Measurements from ENCODE around the gene MME.

MME gene

DNA sequence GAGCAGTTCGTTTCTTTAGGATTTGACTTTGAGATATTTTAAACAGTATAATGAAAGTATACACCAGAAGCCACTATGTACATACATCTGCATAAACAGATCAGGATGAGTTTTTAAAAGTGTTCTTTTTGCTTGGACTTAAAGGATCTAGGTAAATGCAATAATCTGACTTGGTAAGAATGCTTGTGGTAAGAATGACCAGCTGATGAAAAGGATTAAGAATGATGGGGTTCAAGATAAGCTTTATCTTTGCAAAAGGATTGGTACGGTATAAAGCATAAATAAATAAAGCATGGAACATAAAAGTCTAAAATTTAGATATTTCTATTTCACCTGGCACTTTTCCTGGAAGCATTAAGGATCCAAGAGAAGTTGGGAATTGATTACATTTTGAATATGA lies 9.8 kb upstream of the MME start:
- H3K4me3 Mint-ChIP-seq: no peak overlapping the region
- no peaks in the 10 kb centered on the region for H3K36me3 Mint-ChIP-seq (ENCODE audit: low read depth)
- no peaks in the 10 kb centered on the region for H3K4me1 Mint-ChIP-seq (ENCODE audit: low read depth)
- H3K27ac Mint-ChIP-seq: no peak overlapping the region
- no peaks in the 10 kb centered on the region for H3K9me3 Mint-ChIP-seq
- no peaks in the 10 kb centered on the region for H3K27me3 Mint-ChIP-seq (ENCODE audit: low read depth)

DNA sequence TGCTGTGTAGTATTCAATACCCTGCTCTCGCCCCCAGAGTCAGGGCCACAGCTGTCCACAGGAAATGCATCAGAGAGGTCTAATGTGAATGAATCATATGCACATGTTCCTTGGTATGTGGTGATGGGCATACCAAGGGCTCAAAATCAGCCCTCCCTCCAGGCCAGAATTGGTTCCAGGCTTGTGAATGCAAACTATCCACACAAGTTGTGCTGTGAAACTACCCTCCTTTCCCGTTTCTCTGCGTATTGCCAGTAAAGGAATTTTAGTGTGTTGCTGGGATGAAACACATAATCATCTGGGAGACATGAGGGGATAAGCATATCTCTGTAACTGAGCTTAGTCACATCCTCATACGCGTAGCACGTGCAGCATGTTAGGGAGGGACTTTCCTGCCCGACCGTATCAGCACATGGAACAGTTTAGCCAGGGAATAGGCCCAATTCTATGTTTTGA lies 9.2 kb upstream of the MME start:
- no peaks in the 10 kb centered on the region for H3K36me3 Mint-ChIP-seq (ENCODE audit: low read depth)
- H3K9me3 Mint-ChIP-seq: no peaks in the 10 kb centered on the region
- no peak overlapping the region for H3K27ac Mint-ChIP-seq
- H3K4me1 Mint-ChIP-seq (ENCODE audit: low read depth): no peaks in the 10 kb centered on the region
- no peak overlapping the region for H3K4me3 Mint-ChIP-seq
- no peaks in the 10 kb centered on the region for H3K27me3 Mint-ChIP-seq (ENCODE audit: low read depth)

DNA sequence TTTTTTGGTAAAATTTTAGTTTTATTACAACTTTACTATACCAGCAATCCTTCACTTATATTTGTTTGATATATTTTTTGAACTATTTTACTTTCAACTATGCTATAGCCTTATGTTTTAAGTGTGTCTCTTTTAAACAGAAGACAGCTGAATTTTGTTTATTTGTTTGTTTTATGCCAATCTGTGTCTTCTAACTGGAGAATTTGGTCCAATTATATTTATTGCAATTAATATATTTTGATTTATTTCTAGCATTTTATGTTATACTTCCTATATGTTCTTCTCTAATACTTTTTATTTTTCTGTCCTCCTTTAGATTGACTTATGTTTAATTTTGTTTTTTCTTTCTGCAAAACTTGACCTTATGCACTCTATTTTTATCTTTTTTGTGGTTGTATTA lies 4.9 kb upstream of the MME start:
- no peaks in the 10 kb centered on the region for H3K9me3 Mint-ChIP-seq
- H3K27ac Mint-ChIP-seq: no peak overlapping the region
- no peaks in the 10 kb centered on the region for H3K36me3 Mint-ChIP-seq (ENCODE audit: low read depth)
- peaks cover 26% of the 10 kb centered on the region for H3K27me3 Mint-ChIP-seq (ENCODE audit: low read depth)
- H3K4me3 Mint-ChIP-seq: no peak overlapping the region
- H3K4me1 Mint-ChIP-seq (ENCODE audit: low read depth): peaks cover 3% of the 10 kb centered on the region

DNA sequence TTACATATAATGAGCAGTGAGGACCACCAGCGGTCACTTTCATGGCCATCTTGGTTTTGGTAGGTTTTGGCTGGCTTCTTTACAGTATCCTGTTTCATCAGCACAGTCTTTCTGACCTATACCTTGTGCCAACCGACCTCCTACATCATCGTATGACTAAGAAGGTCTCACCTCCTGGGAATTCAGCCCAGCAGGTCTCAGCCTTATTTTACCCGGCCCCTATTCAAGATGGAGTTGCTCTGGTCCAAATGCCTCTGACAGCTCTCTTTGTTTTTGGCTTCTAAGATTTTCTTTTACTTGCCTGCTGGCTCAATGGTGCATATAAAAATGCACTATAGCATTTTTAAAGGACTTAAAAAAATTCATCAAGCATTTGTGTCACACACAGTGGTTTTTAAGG lies 3.2 kb upstream of the MME start:
- H3K4me1 Mint-ChIP-seq (ENCODE audit: low read depth): peaks cover 7% of the 10 kb centered on the region
- H3K4me3 Mint-ChIP-seq: no peak overlapping the region
- H3K27ac Mint-ChIP-seq: no peak overlapping the region
- peaks cover 42% of the 10 kb centered on the region for H3K27me3 Mint-ChIP-seq (ENCODE audit: low read depth)
- H3K9me3 Mint-ChIP-seq: no peaks in the 10 kb centered on the region
- H3K36me3 Mint-ChIP-seq (ENCODE audit: low read depth): no peaks in the 10 kb centered on the region

DNA sequence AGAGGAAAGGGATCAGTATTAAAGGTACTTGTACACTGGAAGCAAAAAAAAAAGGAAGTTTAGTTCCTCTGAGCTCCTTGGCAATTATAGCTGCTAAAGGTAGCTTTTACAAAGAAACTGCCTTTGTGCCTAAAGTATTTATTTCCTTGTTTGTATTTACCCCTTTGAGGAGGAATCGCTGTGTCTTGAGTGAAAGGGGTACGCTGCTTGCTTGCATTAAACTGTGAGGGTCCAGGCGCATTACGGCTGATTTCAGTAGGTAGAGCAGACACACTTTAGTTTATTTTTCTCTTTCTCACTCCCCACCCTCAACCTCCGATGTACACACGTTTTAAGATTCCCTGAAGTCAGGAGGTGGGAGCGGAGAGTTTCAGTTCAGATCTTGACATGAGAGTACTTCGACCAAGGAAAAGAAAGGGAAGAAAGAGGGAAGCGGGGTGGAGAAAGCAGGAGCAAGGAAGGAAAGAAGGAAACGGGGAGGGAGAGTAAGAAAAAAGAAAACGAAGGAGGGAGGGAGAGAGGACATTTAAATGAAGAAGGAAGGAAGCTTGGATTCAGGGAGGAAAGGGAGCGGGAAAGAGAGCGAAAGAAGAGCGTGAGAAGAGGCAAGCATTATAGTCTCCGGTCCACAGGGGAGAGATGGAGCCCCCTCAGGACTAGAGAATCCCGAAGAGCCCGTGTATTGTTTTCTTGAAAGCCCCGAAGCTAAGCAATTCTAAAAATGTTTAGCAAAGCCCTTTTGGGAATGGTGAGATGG lies 1.2 kb upstream of the MME start:
- Mint-ChIP-seq H3K4me1 (ENCODE audit: low read depth) (peaks cover 7% of the 10 kb centered on the region), H3K36me3 (ENCODE audit: low read depth) (no peaks in the 10 kb centered on the region), H3K4me3 (no peak overlapping the region), H3K27ac (no peak overlapping the region), H3K27me3 (ENCODE audit: low read depth) (peaks cover 52% of the 10 kb centered on the region), H3K9me3 (no peaks in the 10 kb centered on the region)

DNA sequence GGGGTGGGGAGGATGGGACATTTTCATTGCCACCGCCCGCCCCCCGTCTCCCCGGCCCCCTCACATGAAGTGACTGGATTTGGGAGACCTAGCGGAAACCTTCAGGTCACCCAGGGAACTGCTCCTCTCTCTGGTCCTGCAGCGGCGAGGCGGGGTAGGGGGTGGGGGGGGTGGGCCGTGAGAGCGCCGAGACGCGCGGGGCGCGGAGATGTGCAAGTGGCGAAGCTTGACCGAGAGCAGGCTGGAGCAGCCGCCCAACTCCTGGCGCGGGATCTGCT lies 712 bp upstream of the MME start:
- Mint-ChIP-seq H3K36me3 (ENCODE audit: low read depth) (no peaks in the 10 kb centered on the region), H3K9me3 (no peaks in the 10 kb centered on the region), H3K27ac (no peak overlapping the region), H3K27me3 (ENCODE audit: low read depth) (peaks cover 52% of the 10 kb centered on the region), H3K4me3 (no peak overlapping the region), H3K4me1 (ENCODE audit: low read depth) (peaks cover 7% of the 10 kb centered on the region)

DNA sequence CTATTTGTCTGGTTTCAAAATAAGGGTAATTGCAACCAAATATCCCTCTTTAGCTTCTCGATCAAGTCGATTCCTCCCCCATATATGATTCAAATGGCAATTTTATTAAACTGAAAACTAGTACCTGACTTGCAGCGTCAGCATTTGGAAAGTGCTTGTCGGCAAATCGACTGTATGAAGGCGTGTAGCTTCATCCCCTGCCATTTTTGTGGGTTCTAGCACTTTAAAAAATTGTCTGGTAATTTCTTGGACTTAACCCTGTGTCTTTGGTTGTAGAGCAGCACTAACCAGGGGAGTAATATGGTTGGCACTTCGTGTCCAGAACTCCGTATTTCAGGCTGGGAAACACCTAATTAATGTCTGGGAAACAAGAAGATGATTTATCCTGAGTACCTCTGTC lies 573 bp downstream of the MME start:
- Mint-ChIP-seq H3K9me3 (no peaks in the 10 kb centered on the region), H3K4me1 (ENCODE audit: low read depth) (peaks cover 7% of the 10 kb centered on the region), H3K4me3 (no peak overlapping the region), H3K27me3 (ENCODE audit: low read depth) (peaks cover 52% of the 10 kb centered on the region), H3K36me3 (ENCODE audit: low read depth) (no peaks in the 10 kb centered on the region), H3K27ac (no peak overlapping the region)

DNA sequence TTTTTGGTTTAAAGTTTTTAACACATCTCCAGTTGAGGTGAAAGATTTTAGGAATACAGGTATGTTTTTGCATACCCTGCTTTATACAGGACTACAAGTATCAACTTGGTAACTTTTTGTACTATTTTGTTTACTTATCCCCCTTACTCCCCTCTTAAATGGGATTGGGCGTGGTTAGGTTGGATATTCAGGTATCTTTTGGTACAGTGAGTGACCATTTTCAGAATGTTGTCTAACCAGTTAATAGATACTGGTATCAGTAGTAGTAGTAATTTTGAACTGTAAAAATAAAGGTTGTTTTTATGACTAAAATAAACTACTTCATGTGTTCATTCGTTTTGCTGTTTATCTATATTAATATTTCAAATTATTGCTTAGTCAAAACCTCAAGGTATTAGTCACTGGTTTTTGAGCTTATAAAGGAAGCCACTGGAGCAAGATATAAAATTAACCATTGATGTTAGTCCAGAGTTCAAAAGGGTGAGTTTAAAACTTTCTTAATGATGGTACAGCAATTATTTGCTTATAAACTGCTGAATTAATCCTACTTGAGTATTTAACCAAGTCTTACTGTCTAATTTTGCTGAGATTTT lies 3.3 kb downstream of the MME start:
- H3K4me1 Mint-ChIP-seq (ENCODE audit: low read depth): peaks cover 7% of the 10 kb centered on the region
- H3K36me3 Mint-ChIP-seq (ENCODE audit: low read depth): no peaks in the 10 kb centered on the region
- peaks cover 39% of the 10 kb centered on the region for H3K27me3 Mint-ChIP-seq (ENCODE audit: low read depth)
- no peak overlapping the region for H3K27ac Mint-ChIP-seq
- no peak overlapping the region for H3K4me3 Mint-ChIP-seq
- H3K9me3 Mint-ChIP-seq: no peaks in the 10 kb centered on the region

DNA sequence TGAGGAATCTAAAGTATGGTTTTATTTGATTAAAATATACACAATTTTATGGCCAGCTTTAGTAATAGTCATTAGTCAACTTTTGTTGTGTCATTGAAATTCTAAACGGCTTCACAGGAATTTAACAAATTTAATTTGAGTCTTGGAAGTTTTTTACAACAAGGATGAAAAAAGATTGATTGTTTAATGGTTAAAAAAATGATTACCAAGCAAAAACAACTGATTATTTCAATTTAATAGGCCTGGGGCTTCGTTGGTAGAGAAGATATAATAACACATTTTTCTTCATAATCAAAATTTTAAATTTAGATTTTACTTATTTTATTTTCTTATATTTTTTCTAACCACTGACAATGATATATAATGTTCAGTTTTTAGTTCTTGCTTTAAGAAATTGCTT lies 4.4 kb downstream of the MME start:
- no peak overlapping the region for H3K4me3 Mint-ChIP-seq
- peaks cover 4% of the 10 kb centered on the region for H3K4me1 Mint-ChIP-seq (ENCODE audit: low read depth)

DNA sequence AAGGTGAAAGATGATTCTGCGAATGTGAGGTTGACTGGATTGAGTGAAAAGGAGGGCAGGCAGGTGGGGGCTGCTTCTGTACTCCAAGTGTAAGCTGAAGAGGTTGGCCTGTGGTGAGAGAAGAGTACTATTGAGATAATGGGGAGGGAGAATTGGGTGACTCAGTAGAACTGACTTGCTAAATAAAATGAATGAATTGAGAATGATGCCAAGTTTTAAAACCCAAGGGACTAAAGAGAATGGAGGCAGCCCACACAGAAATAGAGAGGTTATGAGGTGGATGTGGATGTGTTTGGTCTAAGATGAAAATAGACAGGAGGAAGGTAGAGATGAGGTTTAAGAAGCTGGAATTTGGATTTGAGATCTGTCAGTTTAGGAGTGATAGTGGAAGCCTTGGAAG lies 5.9 kb downstream of the MME start:
- no peaks in the 10 kb centered on the region for H3K9me3 Mint-ChIP-seq
- peaks cover 17% of the 10 kb centered on the region for H3K27me3 Mint-ChIP-seq (ENCODE audit: low read depth)
- H3K36me3 Mint-ChIP-seq (ENCODE audit: low read depth): no peaks in the 10 kb centered on the region
- H3K4me3 Mint-ChIP-seq: no peak overlapping the region
- H3K27ac Mint-ChIP-seq: no peak overlapping the region
- H3K4me1 Mint-ChIP-seq (ENCODE audit: low read depth): no peaks in the 10 kb centered on the region

More for the DNA sequence above, 4.4 kb downstream of the MME start:
- H3K36me3 Mint-ChIP-seq (ENCODE audit: low read depth): no peaks in the 10 kb centered on the region
- no peaks in the 10 kb centered on the region for H3K9me3 Mint-ChIP-seq
- no peak overlapping the region for H3K27ac Mint-ChIP-seq
- H3K27me3 Mint-ChIP-seq (ENCODE audit: low read depth): peaks cover 30% of the 10 kb centered on the region

DNA sequence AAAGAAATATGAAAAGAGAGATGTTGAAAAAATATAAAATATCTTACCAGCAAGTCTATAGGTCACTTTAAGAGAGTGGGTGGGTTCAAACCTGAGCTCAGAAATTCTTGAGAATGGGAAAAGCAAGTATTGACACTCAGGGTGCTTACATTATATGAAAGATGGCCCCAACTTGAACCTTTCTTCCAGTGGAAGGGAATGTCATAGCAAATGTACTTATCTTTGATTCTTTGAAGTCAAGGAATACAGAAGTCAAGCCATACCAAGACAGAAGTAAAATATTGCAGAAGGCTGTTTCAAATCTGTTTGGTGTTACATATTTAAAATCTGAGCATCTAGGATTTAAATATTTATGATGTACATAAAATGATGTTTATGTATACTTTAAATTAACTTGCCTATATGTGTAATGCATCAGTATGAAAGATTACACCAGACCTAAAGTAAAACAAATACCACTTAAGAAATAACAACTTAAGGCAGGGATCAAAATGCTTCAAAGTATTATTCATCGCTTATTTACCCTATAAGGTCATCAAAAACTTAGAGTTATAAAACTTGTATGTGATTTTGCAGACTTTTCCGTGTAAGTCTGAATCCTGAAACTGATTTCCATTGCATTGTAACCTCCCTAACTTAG lies 8.7 kb downstream of the MME start:
- Mint-ChIP-seq H3K27me3 (ENCODE audit: low read depth) (no peaks in the 10 kb centered on the region), H3K27ac (no peak overlapping the region), H3K4me1 (ENCODE audit: low read depth) (no peaks in the 10 kb centered on the region), H3K36me3 (ENCODE audit: low read depth) (no peaks in the 10 kb centered on the region), H3K9me3 (no peaks in the 10 kb centered on the region), H3K4me3 (no peak overlapping the region)

DNA sequence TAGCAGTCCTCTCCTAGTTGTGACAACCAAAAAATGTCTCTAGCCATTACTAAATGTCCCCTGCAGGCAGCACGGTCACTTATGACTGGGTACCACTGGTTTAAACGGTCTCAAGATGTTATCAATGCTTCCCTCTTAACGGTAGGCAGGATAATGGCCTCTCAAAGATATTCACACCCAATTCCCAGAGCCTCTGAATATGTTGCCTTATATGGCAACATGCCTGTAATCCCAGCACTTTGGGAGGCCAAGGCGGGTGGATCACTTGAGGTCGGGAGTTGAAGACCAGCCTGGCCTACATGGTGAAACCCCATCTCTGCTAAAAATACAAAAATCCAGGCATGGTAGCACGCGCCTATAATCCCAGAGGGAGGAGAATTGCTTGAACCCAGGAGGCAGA lies 9.4 kb downstream of the MME start:
- Mint-ChIP-seq H3K27me3 (ENCODE audit: low read depth) (no peaks in the 10 kb centered on the region), H3K4me3 (no peak overlapping the region), H3K4me1 (ENCODE audit: low read depth) (no peaks in the 10 kb centered on the region), H3K27ac (no peak overlapping the region), H3K9me3 (no peaks in the 10 kb centered on the region), H3K36me3 (ENCODE audit: low read depth) (no peaks in the 10 kb centered on the region)

DNA sequence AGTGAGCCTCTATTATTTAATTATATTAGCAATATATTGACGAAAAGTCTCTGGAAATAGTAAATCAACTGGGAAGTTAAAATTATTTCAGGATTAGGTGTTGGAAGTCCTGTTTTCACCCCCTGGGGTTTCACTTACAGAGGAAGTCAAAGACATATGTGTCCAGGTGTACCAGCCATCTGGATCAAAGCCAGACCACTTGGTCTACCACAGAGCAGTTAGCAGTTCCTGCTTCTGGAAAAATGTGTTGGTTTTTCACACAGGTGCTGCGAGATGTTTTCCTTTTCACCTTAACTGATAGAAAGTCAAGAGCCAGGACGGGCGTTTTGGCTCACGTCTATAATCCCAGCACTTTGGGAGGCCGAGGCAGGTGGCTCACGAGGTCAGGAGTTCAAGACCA lies 13.1 kb downstream of the MME start:
- no peaks in the 10 kb centered on the region for H3K4me1 Mint-ChIP-seq (ENCODE audit: low read depth)
- H3K4me3 Mint-ChIP-seq: no peak overlapping the region
- H3K9me3 Mint-ChIP-seq: no peaks in the 10 kb centered on the region
- H3K27me3 Mint-ChIP-seq (ENCODE audit: low read depth): no peaks in the 10 kb centered on the region
- no peak overlapping the region for H3K27ac Mint-ChIP-seq
- H3K36me3 Mint-ChIP-seq (ENCODE audit: low read depth): no peaks in the 10 kb centered on the region

DNA sequence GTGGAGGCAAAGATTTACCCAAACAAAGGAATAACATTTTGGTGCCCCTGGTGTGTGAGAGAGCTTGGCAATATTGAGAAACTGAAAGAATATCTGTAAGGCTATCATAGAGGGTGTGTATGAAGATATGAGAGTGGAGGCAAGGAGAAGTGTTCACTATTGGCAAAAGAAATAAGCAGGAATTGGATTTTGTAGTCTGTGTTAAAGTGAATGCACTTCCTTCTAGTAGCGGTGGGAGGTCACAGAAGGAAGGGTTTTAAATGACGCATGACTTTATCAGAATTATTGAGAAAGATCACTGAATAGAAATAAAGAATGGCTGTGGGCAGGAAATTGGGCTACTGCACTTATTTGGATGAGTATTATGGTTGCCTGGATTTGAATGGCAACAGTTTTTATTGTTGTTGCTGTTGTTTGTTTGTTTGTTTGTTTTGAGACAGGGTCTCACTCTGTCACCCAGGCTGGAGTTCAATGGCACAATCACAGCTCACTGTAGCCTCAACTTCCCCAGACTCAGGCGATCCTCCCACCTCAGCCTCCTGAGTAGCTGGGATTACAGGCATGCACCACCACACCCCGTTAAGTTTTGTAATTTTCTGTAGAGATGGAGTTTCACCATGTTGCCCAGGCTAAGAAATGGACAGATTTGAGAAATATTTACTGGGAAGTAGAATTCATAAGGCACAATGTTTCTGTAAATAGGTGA lies 16.3 kb downstream of the MME start:
- no peaks in the 10 kb centered on the region for H3K27me3 Mint-ChIP-seq (ENCODE audit: low read depth)
- H3K4me3 Mint-ChIP-seq: no peak overlapping the region
- no peak overlapping the region for H3K27ac Mint-ChIP-seq
- H3K36me3 Mint-ChIP-seq (ENCODE audit: low read depth): no peaks in the 10 kb centered on the region
- H3K9me3 Mint-ChIP-seq: no peaks in the 10 kb centered on the region
- H3K4me1 Mint-ChIP-seq (ENCODE audit: low read depth): no peaks in the 10 kb centered on the region

DNA sequence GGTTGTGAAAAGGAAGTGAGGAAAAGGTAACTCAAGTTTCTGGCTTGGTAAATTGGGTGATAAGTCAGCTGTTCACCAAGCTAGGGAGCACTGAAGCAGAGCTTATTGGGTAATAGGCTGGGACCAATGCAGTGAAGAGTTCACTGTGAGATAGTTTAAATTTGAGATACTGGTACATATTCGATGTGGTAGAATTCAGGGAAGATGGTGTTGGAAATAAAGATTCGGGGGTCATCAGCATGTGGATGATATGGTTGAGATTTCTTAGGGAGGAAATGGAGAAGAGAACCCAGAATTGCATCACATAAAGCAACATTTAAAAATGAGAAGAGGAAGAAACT lies 16.9 kb downstream of the MME start:
- H3K36me3 Mint-ChIP-seq (ENCODE audit: low read depth): no peaks in the 10 kb centered on the region
- H3K4me3 Mint-ChIP-seq: no peak overlapping the region
- H3K27ac Mint-ChIP-seq: no peak overlapping the region
- no peaks in the 10 kb centered on the region for H3K4me1 Mint-ChIP-seq (ENCODE audit: low read depth)
- no peaks in the 10 kb centered on the region for H3K9me3 Mint-ChIP-seq
- H3K27me3 Mint-ChIP-seq (ENCODE audit: low read depth): no peaks in the 10 kb centered on the region

All from T-helper 1 cell treated with Interleukin-12 subunit alpha and Interleukin-12 subunit beta and Interleukin-4 antibody, amounts not matched to agents 30 μg/mL and 1 μg/mL, for 36 hours (primary cell).